Measurements from ENCODE around the gene PSMA2. TPM values are rescaled to one million over a fixed set of nuclear protein-coding genes. Genes with fewer than 3 reads are reported as not detected.

PSMA2 gene
- total RNA-seq (10 to 100 TPM; 37.0 to 50.5 (median 43.7) TPM), total RNA-seq (7.0 to 23.3 (median 12.6) reads per million in 29 experiments)
- total RNA-seq (2013), result 93.4 TPM

- peaks cover 13% of the 10 kb centered on the region for H3K36me3 Mint-ChIP-seq
- POLR2A ChIA-PET, result interaction anchor here in 1 of 2 donors (0.6 to 1.8 kb wide), 8 partner anchors 8 to 827 kb away, joined by 3 to 13 read pairs (median 4); partner anchors contain the start of genes BLVRA and C7orf25
- Histone ChIP-seq H3K4me1 (ENCODE audit: control insufficient read depth in 1 of 2, extremely low read depth in 1 of 2, insufficient read depth in 2 of 2, low read length in 2 of 2) (peaks cover 23 to 24% of the 10 kb centered on the region in 2 experiments), H3K27ac (ENCODE audit: low read length) (peak within 1 kb of the TSS; percentile 86), H3K36me3 (ENCODE audit: control insufficient read depth in 2 of 2, extremely low read depth in 1 of 2, insufficient read depth in 1 of 2, low read length in 1 of 2) (peaks cover 0 to 19% of the 10 kb centered on the region in 2 donors), H3K9me3 (no peaks in the 10 kb centered on the region), H3K4me3 (ENCODE audit: control insufficient read depth in 1 of 2, extremely low read depth in 1 of 2, low read length in 1 of 2) (peak within 1 kb of the TSS; percentile 85 to 100), H3K27me3 (replicated peaks in 1 of 2; ENCODE audit: control insufficient read depth in 2 of 2, extremely low read depth in 1 of 2, insufficient read depth in 2 of 2, low read length in 1 of 2) (no peaks in the 10 kb centered on the region)
- CTCF ChIA-PET, result interaction anchor here (0.7 to 2.9 kb wide), 12 partner anchors 9 to 1113 kb away, joined by 3 to 15 read pairs (median 4); partner anchors contain the start of genes C7orf25 (in 1 of the 2), DBNL (in 1 of the 2) and STK17A (in 1 of the 2)
- peak within 1 kb of the TSS; percentile 97 to 100 (median 99) for H3K4me3 Mint-ChIP-seq
- H3K27me3 Mint-ChIP-seq, result no peaks in the 10 kb centered on the region
- no peaks in the 10 kb centered on the region for H3K9me3 Mint-ChIP-seq
- ATAC-seq (replicated peaks in 1 of 4), result peak; percentile 99 to 100 (median 100)
- peaks cover 67 to 77% (median 76%) of the 10 kb centered on the region in 3 donors for H3K4me1 Mint-ChIP-seq
- 1% methylated on average over 38 of the region's 56 CpGs for WGBS (ENCODE audit: insufficient coverage)
- peak within 1 kb of the TSS; percentile 98 for H3K27ac Mint-ChIP-seq
- DNase-seq, result peak; percentile 81 to 98 (median 94)
These were observed at the start of gene PSMA2, which contains the start of gene MRPL32 for GRCh38 chr7:42931834-42932651. Gene PSMA2, minus strand, starts transcription at chr7:42932174. Its CDS starts 16 bp downstream, at chr7:42932158. Gene MRPL32, plus strand, starts transcription at chr7:42932376. Its CDS starts 11 bp downstream, at chr7:42932387.

- Histone ChIP-seq H3K9me3 (no peaks in the 10 kb centered on the region), H3K27me3 (replicated peaks in 1 of 2; ENCODE audit: control insufficient read depth in 2 of 2, extremely low read depth in 1 of 2, insufficient read depth in 2 of 2, low read length in 1 of 2) (peaks cover 0 to 2% of the 10 kb centered on the region in 2 experiments), H3K4me1 (ENCODE audit: control insufficient read depth in 1 of 2, extremely low read depth in 1 of 2, insufficient read depth in 2 of 2, low read length in 2 of 2) (no peaks in the 10 kb centered on the region), H3K36me3 (ENCODE audit: control insufficient read depth in 2 of 2, extremely low read depth in 1 of 2, insufficient read depth in 1 of 2, low read length in 1 of 2) (no peaks in the 10 kb centered on the region), H3K4me3 (ENCODE audit: control insufficient read depth in 1 of 2, extremely low read depth in 1 of 2, low read length in 1 of 2) (no peak overlapping the region), H3K27ac (ENCODE audit: low read length) (no peak overlapping the region)
- H3K27me3 Mint-ChIP-seq, result peaks cover 14 to 28% of the 10 kb centered on the region in 2 donors
- H3K9me3 Mint-ChIP-seq, result peaks cover 0 to 8% (median 5%) of the 10 kb centered on the region in 3 donors
- ATAC-seq (replicated peaks in 1 of 4) (no peak), DNase-seq (no peak)
- H3K4me1 Mint-ChIP-seq, result no peaks in the 10 kb centered on the region
- POLR2A ChIA-PET, result no interaction called here
- no peak overlapping the region for H3K4me3 Mint-ChIP-seq
- CTCF ChIA-PET, result no interaction called here
- H3K27ac Mint-ChIP-seq, result no peak overlapping the region
- no peaks in the 10 kb centered on the region for H3K36me3 Mint-ChIP-seq
- 78% methylated on average over 1 of the region's 1 CpG for WGBS (ENCODE audit: insufficient coverage)
These were observed 49.6 kb upstream of the PSMA2 start for GRCh38 chr7:42981601-42982000.

- no peak for ATAC-seq (replicated peaks in 1 of 4)
- no peak for DNase-seq
- 56% methylated on average over 1 of the region's 3 CpGs for WGBS (ENCODE audit: insufficient coverage)
- POLR2A ChIA-PET, result no interaction called here
- no peaks in the 10 kb centered on the region for H3K36me3 Mint-ChIP-seq
- H3K9me3 Mint-ChIP-seq, result peaks cover 0 to 8% (median 5%) of the 10 kb centered on the region in 3 donors
- no peaks in the 10 kb centered on the region for H3K4me1 ChIP-seq (ENCODE audit: control insufficient read depth in 1 of 2, extremely low read depth in 1 of 2, insufficient read depth in 2 of 2, low read length in 2 of 2)
- H3K36me3 ChIP-seq (ENCODE audit: control insufficient read depth in 2 of 2, extremely low read depth in 1 of 2, insufficient read depth in 1 of 2, low read length in 1 of 2), result no peaks in the 10 kb centered on the region
- H3K27ac ChIP-seq (ENCODE audit: low read length), result no peak overlapping the region
- H3K9me3 ChIP-seq, result no peaks in the 10 kb centered on the region
- H3K27me3 Mint-ChIP-seq, result peaks cover 9 to 34% of the 10 kb centered on the region in 2 donors
- H3K4me3 ChIP-seq (ENCODE audit: control insufficient read depth in 1 of 2, extremely low read depth in 1 of 2, low read length in 1 of 2), result no peak overlapping the region
- H3K27ac Mint-ChIP-seq, result no peak overlapping the region
- no peaks in the 10 kb centered on the region for H3K27me3 ChIP-seq (replicated peaks in 1 of 2; ENCODE audit: control insufficient read depth in 2 of 2, extremely low read depth in 1 of 2, insufficient read depth in 2 of 2, low read length in 1 of 2)
- H3K4me3 Mint-ChIP-seq, result no peak overlapping the region
- H3K4me1 Mint-ChIP-seq, result no peaks in the 10 kb centered on the region
- CTCF ChIA-PET, result no interaction called here
These were observed 48.5 kb upstream of the PSMA2 start for GRCh38 chr7:42980514-42980913.

- Histone ChIP-seq H3K4me3 (ENCODE audit: control insufficient read depth in 1 of 2, extremely low read depth in 1 of 2, low read length in 1 of 2) (no peak overlapping the region), H3K27me3 (replicated peaks in 1 of 2; ENCODE audit: control insufficient read depth in 2 of 2, extremely low read depth in 1 of 2, insufficient read depth in 2 of 2, low read length in 1 of 2) (no peaks in the 10 kb centered on the region), H3K9me3 (no peaks in the 10 kb centered on the region), H3K4me1 (ENCODE audit: control insufficient read depth in 1 of 2, extremely low read depth in 1 of 2, insufficient read depth in 2 of 2, low read length in 2 of 2) (no peaks in the 10 kb centered on the region), H3K36me3 (ENCODE audit: control insufficient read depth in 2 of 2, extremely low read depth in 1 of 2, insufficient read depth in 1 of 2, low read length in 1 of 2) (no peaks in the 10 kb centered on the region), H3K27ac (ENCODE audit: low read length) (no peak overlapping the region)
- DNase-seq (no peak), ATAC-seq (replicated peaks in 1 of 4) (no peak)
- H3K4me3 Mint-ChIP-seq, result no peak overlapping the region
- H3K27me3 Mint-ChIP-seq, result peaks cover 10 to 34% of the 10 kb centered on the region in 2 donors
- no peak overlapping the region for H3K27ac Mint-ChIP-seq
- POLR2A ChIA-PET, result no interaction called here
- H3K4me1 Mint-ChIP-seq, result no peaks in the 10 kb centered on the region
- WGBS (ENCODE audit: insufficient coverage), result 97% methylated on average over 2 of the region's 2 CpGs
- no peaks in the 10 kb centered on the region for H3K36me3 Mint-ChIP-seq
- CTCF ChIA-PET, result no interaction called here
- peaks cover 0 to 8% (median 5%) of the 10 kb centered on the region in 3 donors for H3K9me3 Mint-ChIP-seq
These were observed 48.1 kb upstream of the PSMA2 start for GRCh38 chr7:42980084-42980483.

GRCh38 chr7:42978496-42978895, 46.5 kb upstream of the PSMA2 start:
- H3K27ac ChIP-seq (ENCODE audit: low read length), result no peak overlapping the region
- no peak overlapping the region for H3K4me3 Mint-ChIP-seq
- ATAC-seq (replicated peaks in 1 of 4) (no peak), DNase-seq (no peak)
- H3K4me1 Mint-ChIP-seq, result no peaks in the 10 kb centered on the region
- POLR2A ChIA-PET, result no interaction called here
- H3K9me3 ChIP-seq, result no peaks in the 10 kb centered on the region
- H3K9me3 Mint-ChIP-seq, result no peaks in the 10 kb centered on the region
- H3K27ac Mint-ChIP-seq, result no peak overlapping the region
- no peaks in the 10 kb centered on the region for H3K36me3 ChIP-seq (ENCODE audit: control insufficient read depth in 2 of 2, extremely low read depth in 1 of 2, insufficient read depth in 1 of 2, low read length in 1 of 2)
- no peak overlapping the region for H3K4me3 ChIP-seq (ENCODE audit: control insufficient read depth in 1 of 2, extremely low read depth in 1 of 2, low read length in 1 of 2)
- peaks cover 0 to 2% of the 10 kb centered on the region in 2 experiments for H3K27me3 ChIP-seq (replicated peaks in 1 of 2; ENCODE audit: control insufficient read depth in 2 of 2, extremely low read depth in 1 of 2, insufficient read depth in 2 of 2, low read length in 1 of 2)
- CTCF ChIA-PET, result no interaction called here
- H3K27me3 Mint-ChIP-seq, result peaks cover 12 to 33% of the 10 kb centered on the region in 2 donors
- no peaks in the 10 kb centered on the region for H3K36me3 Mint-ChIP-seq
- H3K4me1 ChIP-seq (ENCODE audit: control insufficient read depth in 1 of 2, extremely low read depth in 1 of 2, insufficient read depth in 2 of 2, low read length in 2 of 2), result no peaks in the 10 kb centered on the region

GRCh38 chr7:42976371-42976770, 44.4 kb upstream of the PSMA2 start:
- no peaks in the 10 kb centered on the region for H3K36me3 ChIP-seq (ENCODE audit: control insufficient read depth in 2 of 2, extremely low read depth in 1 of 2, insufficient read depth in 1 of 2, low read length in 1 of 2)
- CTCF ChIA-PET, result no interaction called here
- H3K27ac Mint-ChIP-seq, result no peak overlapping the region
- ATAC-seq (replicated peaks in 1 of 4) (no peak), DNase-seq (no peak)
- H3K9me3 ChIP-seq, result no peaks in the 10 kb centered on the region
- H3K36me3 Mint-ChIP-seq, result no peaks in the 10 kb centered on the region
- peaks cover 0 to 2% of the 10 kb centered on the region in 2 experiments for H3K27me3 ChIP-seq (replicated peaks in 1 of 2; ENCODE audit: control insufficient read depth in 2 of 2, extremely low read depth in 1 of 2, insufficient read depth in 2 of 2, low read length in 1 of 2)
- POLR2A ChIA-PET, result no interaction called here
- peaks cover 12 to 32% of the 10 kb centered on the region in 2 donors for H3K27me3 Mint-ChIP-seq
- no peak overlapping the region for H3K4me3 Mint-ChIP-seq
- H3K9me3 Mint-ChIP-seq, result no peaks in the 10 kb centered on the region
- no peak overlapping the region for H3K27ac ChIP-seq (ENCODE audit: low read length)
- H3K4me1 ChIP-seq (ENCODE audit: control insufficient read depth in 1 of 2, extremely low read depth in 1 of 2, insufficient read depth in 2 of 2, low read length in 2 of 2), result no peaks in the 10 kb centered on the region
- H3K4me1 Mint-ChIP-seq, result no peaks in the 10 kb centered on the region
- no peak overlapping the region for H3K4me3 ChIP-seq (ENCODE audit: control insufficient read depth in 1 of 2, extremely low read depth in 1 of 2, low read length in 1 of 2)
- 80% methylated on average over 1 of the region's 3 CpGs for WGBS (ENCODE audit: insufficient coverage)

Data from T-cell (primary cell).